HEK293 (cell line): ENCODE data around the gene LMNTD2.

Experiments used
- HOXA7 ChIP-seq: sonication (generic); formaldehyde crosslinking; IDR thresholded peaks from 2 replicates; pipeline ENCODE4 v1.8.1; 2022; ENCODE audit warnings: missing genetic modification reagents, borderline replicate concordance
- KLF10 ChIP-seq: fragments of 450-650 bp; IDR thresholded peaks from 2 replicates; pipeline ENCODE4 v1.5.1; 2018; ENCODE audit warnings: missing biosample characterization, mild to moderate bottlenecking, missing genetic modification characterization
- REPIN1 ChIP-seq: fragments of 450-650 bp; formaldehyde crosslinking; IDR thresholded peaks from 2 replicates; pipeline ENCODE4 v1.5.1; 2017; ENCODE audit warnings: missing biosample characterization, missing genetic modification characterization, low read depth
- ZNF350 ChIP-seq: fragments of 450-650 bp; formaldehyde crosslinking; IDR thresholded peaks from 2 replicates; pipeline ENCODE4 v1.5.0; 2017; ENCODE audit warnings: missing biosample characterization, mild to moderate bottlenecking, missing genetic modification characterization
- ZNF501 ChIP-seq: fragments of 450-650 bp; formaldehyde crosslinking; IDR thresholded peaks from 2 replicates; pipeline ENCODE4 v1.5.1; 2016; ENCODE audit warnings: missing biosample characterization, missing genetic modification characterization
- ZNF561 ChIP-seq: fragments of 450-650 bp; IDR thresholded peaks from 2 replicates; pipeline ENCODE4 v1.5.1; 2018; ENCODE audit warnings: missing biosample characterization, missing genetic modification characterization, borderline replicate concordance
- TF ChIP-seq, protein P1 (sequence below): fragments of 450-650 bp; formaldehyde crosslinking; IDR thresholded peaks from 2 replicates; pipeline ENCODE4 v1.5.1; 2016; ENCODE audit warnings: missing biosample characterization, missing genetic modification characterization

DNA sequence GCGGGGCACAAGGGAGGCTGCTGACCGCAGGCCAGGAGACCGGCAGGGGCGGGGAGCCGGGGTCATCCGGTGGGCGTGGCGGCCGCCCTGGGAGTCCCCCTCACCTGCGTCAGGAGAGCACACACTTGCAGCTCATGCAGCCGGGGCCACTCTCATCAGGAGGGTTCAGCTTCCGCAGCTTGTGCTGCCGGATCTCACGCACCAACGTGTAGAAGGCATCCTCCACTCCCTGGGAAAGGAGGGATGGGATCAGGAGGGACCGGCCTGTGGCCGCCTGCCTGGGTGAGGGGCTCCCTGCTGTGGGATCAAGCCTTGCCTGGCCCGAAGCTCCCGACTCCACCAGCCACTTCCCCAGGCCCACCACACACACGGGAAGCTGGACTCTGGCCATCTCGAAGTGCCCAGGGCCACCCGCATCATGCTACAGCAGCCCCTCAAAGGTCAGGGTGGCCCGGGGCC, 28.0 kb downstream of the LMNTD2 start:
- TF ChIP-seq ZNF561 (tag by site-specific recombination) (no peak), ZNF350 (no peak), HOXA7 (CRISPR knock-in tag) (no peak), ZNF501 (tag by site-specific recombination) (no peak), KLF10 (no peak), REPIN1 (tag by site-specific recombination) (no peak)
- TF ChIP-seq, protein P1, sequence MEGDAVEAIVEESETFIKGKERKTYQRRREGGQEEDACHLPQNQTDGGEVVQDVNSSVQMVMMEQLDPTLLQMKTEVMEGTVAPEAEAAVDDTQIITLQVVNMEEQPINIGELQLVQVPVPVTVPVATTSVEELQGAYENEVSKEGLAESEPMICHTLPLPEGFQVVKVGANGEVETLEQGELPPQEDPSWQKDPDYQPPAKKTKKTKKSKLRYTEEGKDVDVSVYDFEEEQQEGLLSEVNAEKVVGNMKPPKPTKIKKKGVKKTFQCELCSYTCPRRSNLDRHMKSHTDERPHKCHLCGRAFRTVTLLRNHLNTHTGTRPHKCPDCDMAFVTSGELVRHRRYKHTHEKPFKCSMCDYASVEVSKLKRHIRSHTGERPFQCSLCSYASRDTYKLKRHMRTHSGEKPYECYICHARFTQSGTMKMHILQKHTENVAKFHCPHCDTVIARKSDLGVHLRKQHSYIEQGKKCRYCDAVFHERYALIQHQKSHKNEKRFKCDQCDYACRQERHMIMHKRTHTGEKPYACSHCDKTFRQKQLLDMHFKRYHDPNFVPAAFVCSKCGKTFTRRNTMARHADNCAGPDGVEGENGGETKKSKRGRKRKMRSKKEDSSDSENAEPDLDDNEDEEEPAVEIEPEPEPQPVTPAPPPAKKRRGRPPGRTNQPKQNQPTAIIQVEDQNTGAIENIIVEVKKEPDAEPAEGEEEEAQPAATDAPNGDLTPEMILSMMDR (tag by site-specific recombination): no peak
